Neural cell (in vitro differentiated cells): ENCODE results near the gene IPO13. TPM values are rescaled to one million over a fixed set of nuclear protein-coding genes. Genes with fewer than 3 reads are reported as not detected.

Experiments used
- H2AFZ ChIP-seq: fragments of 200-600, 300-800 bp; sonication (generic), shearing (Covaris generic); 2 replicates; pipeline ENCODE4 v1.6.0; 2014; ENCODE audit warnings: low read depth, mild to moderate bottlenecking, antibody characterized with exemption, low read length, moderate library complexity
- H3F3A ChIP-seq: fragments of 200-600 bp; shearing (Covaris generic); 2 replicates; pipeline ENCODE4 v1.6.1; 2016; ENCODE audit warnings: mild to moderate bottlenecking, moderate library complexity, mixed read lengths, antibody characterized with exemption, low read length; ENCODE audit not compliant: insufficient read depth, poor library complexity, severe bottlenecking
- H3K27ac ChIP-seq: fragments of 200-600, 300-800 bp; sonication (generic), shearing (Covaris generic); 2 replicates; pipeline ENCODE4 v1.5.1; 2014; ENCODE audit warnings: mild to moderate bottlenecking, low read length, moderate library complexity
- H3K27me3 ChIP-seq: fragments of 300-800, 200-600 bp; sonication (generic), shearing (Covaris generic); 2 replicates; pipeline ENCODE4 v1.6.0; 2014; ENCODE audit warnings: mild to moderate bottlenecking, low read depth, low read length, moderate library complexity; ENCODE audit not compliant: insufficient read depth
- H3K36me3 ChIP-seq: fragments of 300-800, 200-600 bp; sonication (generic), shearing (Covaris generic); 2 replicates; pipeline ENCODE4 v1.5.1; 2014; ENCODE audit warnings: mild to moderate bottlenecking, antibody characterized with exemption, low read length, moderate library complexity; ENCODE audit not compliant: insufficient read depth
- H3K4me2 ChIP-seq: fragments of 300-800, 200-600 bp; sonication (generic), shearing (Covaris generic); 2 replicates; pipeline ENCODE4 v1.6.0; 2014; ENCODE audit warnings: mild to moderate bottlenecking, low read length
- H3K4me3 ChIP-seq: fragments of 300-800, 200-600 bp; sonication (generic), shearing (Covaris generic); 2 replicates; pipeline ENCODE4 v1.5.1; 2014; ENCODE audit warnings: mild to moderate bottlenecking, low read length, moderate library complexity
- H3K79me2 ChIP-seq: fragments of 200-600 bp; shearing (Covaris generic); replicated peaks from 2 replicates; pipeline ENCODE4 v1.6.0; 2014; ENCODE audit warnings: mild to moderate bottlenecking, low read length, moderate library complexity; ENCODE audit not compliant: insufficient read depth
- H3K9ac ChIP-seq: fragments of 300-800, 200-600 bp; sonication (generic), shearing (Covaris generic); 2 replicates; pipeline ENCODE4 v1.6.1; 2016; ENCODE audit warnings: mild to moderate bottlenecking, low read length, mixed read lengths
- H3K9me2 ChIP-seq: fragments of 200-600 bp; shearing (Covaris generic); 2 replicates; pipeline ENCODE4 v1.6.1; 2016; ENCODE audit warnings: mild to moderate bottlenecking, low read length, mixed read lengths; ENCODE audit not compliant: insufficient read depth
- H3K9me3 ChIP-seq: fragments of 200-600, 300-800 bp; sonication (generic), shearing (Covaris generic); 2 replicates; pipeline ENCODE4 v1.6.1; 2016; ENCODE audit warnings: mild to moderate bottlenecking, mixed run types, low read length, moderate library complexity, mixed read lengths
- H4K20me1 ChIP-seq: fragments of 200-600 bp; shearing (Covaris generic); 2 replicates; pipeline ENCODE4 v1.6.1; 2016; ENCODE audit warnings: mild to moderate bottlenecking, mixed run types; ENCODE audit not compliant: insufficient read depth
- MXI1 ChIP-seq: fragments of 450-650 bp; conservative IDR thresholded peaks from 2 replicates; pipeline ENCODE4 v1.6.1; 2014; ENCODE audit warnings: antibody characterized with exemption, mild to moderate bottlenecking; ENCODE audit not compliant: poor library complexity, severe bottlenecking
- RAD21 ChIP-seq: fragments of 450-650 bp; conservative IDR thresholded peaks from 2 replicates; pipeline ENCODE4 v1.6.1; 2014; ENCODE audit warnings: antibody characterized with exemption, mild to moderate bottlenecking, moderate library complexity
- SMC3 ChIP-seq: fragments of 450-650 bp; conservative IDR thresholded peaks from 2 replicates; pipeline ENCODE4 v1.6.1; 2014; ENCODE audit warnings: antibody characterized with exemption, mild to moderate bottlenecking, moderate library complexity; ENCODE audit not compliant: poor library complexity
- polyA plus RNA-seq: library from polyadenylated mRNA; depleted of rRNA; stranded (reverse); fragments of >200 nt; gene quantifications from 2 replicates; pipeline ENCODE4 v1.2.3, GENCODE V29; 2014
- TF ChIP-seq, protein P1 (sequence below): fragments of 450-650 bp; IDR thresholded peaks from 2 replicates; pipeline ENCODE4 v1.5.1; 2014; ENCODE audit warnings: antibody characterized with exemption, mild to moderate bottlenecking, moderate library complexity; ENCODE audit not compliant: poor library complexity, severe bottlenecking

IPO13 gene
- polyA plus RNA-seq, 1 donor from 2014 or later: 29.8 TPM

DNA sequence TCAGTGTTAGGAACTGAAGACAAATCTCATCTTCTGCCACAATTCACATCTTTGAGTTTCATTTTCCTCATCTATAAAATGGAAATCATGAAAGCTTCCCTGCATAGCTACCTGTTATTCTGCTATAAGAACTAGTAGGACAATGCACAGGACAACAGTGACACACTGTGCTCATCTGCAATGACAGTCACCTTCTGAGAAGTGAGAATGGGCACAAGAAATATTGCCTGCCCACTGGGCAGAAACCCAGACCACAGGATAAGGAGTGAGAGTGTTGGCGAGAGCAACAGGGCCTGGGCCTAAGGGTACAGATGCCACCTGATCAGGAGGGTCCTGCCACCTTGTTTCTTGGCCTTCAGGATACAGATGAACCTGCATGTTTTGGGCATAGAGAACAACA lies 36.4 kb upstream of the IPO13 start (continued):
- TF ChIP-seq, protein P1, sequence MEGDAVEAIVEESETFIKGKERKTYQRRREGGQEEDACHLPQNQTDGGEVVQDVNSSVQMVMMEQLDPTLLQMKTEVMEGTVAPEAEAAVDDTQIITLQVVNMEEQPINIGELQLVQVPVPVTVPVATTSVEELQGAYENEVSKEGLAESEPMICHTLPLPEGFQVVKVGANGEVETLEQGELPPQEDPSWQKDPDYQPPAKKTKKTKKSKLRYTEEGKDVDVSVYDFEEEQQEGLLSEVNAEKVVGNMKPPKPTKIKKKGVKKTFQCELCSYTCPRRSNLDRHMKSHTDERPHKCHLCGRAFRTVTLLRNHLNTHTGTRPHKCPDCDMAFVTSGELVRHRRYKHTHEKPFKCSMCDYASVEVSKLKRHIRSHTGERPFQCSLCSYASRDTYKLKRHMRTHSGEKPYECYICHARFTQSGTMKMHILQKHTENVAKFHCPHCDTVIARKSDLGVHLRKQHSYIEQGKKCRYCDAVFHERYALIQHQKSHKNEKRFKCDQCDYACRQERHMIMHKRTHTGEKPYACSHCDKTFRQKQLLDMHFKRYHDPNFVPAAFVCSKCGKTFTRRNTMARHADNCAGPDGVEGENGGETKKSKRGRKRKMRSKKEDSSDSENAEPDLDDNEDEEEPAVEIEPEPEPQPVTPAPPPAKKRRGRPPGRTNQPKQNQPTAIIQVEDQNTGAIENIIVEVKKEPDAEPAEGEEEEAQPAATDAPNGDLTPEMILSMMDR: no peak
- no peak for TF ChIP-seq SMC3

DNA sequence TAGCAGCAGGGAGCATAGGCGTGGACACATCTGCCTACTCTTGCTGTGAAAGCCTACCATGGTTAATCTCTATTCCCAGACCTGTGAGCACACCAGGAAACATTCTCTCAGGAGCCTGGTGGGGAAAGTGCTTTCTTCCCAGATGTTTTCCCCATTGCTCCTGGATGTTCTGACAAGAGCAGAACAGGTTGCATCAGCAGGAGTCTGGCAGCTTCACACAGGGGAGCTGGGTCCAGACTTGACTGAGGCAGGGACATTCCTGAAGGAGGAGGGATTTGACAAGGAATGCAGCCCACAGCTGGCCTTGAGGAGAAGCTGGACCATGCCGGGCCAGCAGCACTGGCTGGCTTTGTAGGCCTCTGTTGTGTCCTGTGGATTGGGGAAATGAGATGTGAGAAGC lies 34.1 kb upstream of the IPO13 start:
- no peaks in the 10 kb centered on the region for H3K9me3 ChIP-seq
- no peaks in the 10 kb centered on the region for H3F3A ChIP-seq
- peaks cover 4% of the 10 kb centered on the region for H3K36me3 ChIP-seq
- no peaks in the 10 kb centered on the region for H3K27me3 ChIP-seq
- H3K9me2 ChIP-seq: no peaks in the 10 kb centered on the region
- H3K4me2 ChIP-seq: no peak overlapping the region
- H3K4me3 ChIP-seq: no peak overlapping the region
- H3K27ac ChIP-seq: no peak overlapping the region
- H3K79me2 ChIP-seq: no peaks in the 10 kb centered on the region
- H2AFZ ChIP-seq: no peak overlapping the region
- no peak for TF ChIP-seq MXI1
- TF ChIP-seq RAD21: no peak
- TF ChIP-seq, protein P1: no peak
- no peaks in the 10 kb centered on the region for H4K20me1 ChIP-seq
- H3K9ac ChIP-seq: no peak overlapping the region

- peaks cover 4% of the 10 kb centered on the region for H3K36me3 ChIP-seq
- H3K79me2 ChIP-seq: no peaks in the 10 kb centered on the region
- H2AFZ ChIP-seq: no peak overlapping the region
- TF ChIP-seq, protein P1: no peak
- H3K9ac ChIP-seq: no peak overlapping the region
- no peak overlapping the region for H3K27ac ChIP-seq
- H3K9me3 ChIP-seq: no peaks in the 10 kb centered on the region
- H4K20me1 ChIP-seq: no peaks in the 10 kb centered on the region
- no peaks in the 10 kb centered on the region for H3F3A ChIP-seq
- H3K27me3 ChIP-seq: no peaks in the 10 kb centered on the region
- no peak overlapping the region for H3K4me2 ChIP-seq
- no peaks in the 10 kb centered on the region for H3K9me2 ChIP-seq
- H3K4me3 ChIP-seq: no peak overlapping the region
Measured at GRCh38 chr1:43913051-43913501, 33.7 kb upstream of the IPO13 start.
